GM12875 (cell line): ENCODE results near the gene FTSJ1.
"Not testable (repeated sequence)": the region's sequence is repeated elsewhere in the genome, so short reads cannot be mapped to it uniquely, and the experiment has no call there.

ENCODE experiments used
- H3K4me3 ChIP-seq: one replicate; pipeline ENCODE4 v1.5.1; 2011; ENCODE audit warnings: low read depth, low read length, control low read depth
- TF ChIP-seq, protein P1 (sequence below): IDR thresholded peaks from 2 replicates; pipeline ENCODE4 v1.5.1; 2011; ENCODE audit warnings: low read depth, mild to moderate bottlenecking, control low read depth, inconsistent platforms, low read length, moderate library complexity, borderline replicate concordance; ENCODE audit not compliant: insufficient read depth

FTSJ1 gene

GRCh38 chrX:48516285-48516684 is 40.3 kb downstream of the FTSJ1 start:
- TF ChIP-seq, protein P1, sequence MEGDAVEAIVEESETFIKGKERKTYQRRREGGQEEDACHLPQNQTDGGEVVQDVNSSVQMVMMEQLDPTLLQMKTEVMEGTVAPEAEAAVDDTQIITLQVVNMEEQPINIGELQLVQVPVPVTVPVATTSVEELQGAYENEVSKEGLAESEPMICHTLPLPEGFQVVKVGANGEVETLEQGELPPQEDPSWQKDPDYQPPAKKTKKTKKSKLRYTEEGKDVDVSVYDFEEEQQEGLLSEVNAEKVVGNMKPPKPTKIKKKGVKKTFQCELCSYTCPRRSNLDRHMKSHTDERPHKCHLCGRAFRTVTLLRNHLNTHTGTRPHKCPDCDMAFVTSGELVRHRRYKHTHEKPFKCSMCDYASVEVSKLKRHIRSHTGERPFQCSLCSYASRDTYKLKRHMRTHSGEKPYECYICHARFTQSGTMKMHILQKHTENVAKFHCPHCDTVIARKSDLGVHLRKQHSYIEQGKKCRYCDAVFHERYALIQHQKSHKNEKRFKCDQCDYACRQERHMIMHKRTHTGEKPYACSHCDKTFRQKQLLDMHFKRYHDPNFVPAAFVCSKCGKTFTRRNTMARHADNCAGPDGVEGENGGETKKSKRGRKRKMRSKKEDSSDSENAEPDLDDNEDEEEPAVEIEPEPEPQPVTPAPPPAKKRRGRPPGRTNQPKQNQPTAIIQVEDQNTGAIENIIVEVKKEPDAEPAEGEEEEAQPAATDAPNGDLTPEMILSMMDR = no peak
- no peak overlapping the region for H3K4me3 ChIP-seq

DNA sequence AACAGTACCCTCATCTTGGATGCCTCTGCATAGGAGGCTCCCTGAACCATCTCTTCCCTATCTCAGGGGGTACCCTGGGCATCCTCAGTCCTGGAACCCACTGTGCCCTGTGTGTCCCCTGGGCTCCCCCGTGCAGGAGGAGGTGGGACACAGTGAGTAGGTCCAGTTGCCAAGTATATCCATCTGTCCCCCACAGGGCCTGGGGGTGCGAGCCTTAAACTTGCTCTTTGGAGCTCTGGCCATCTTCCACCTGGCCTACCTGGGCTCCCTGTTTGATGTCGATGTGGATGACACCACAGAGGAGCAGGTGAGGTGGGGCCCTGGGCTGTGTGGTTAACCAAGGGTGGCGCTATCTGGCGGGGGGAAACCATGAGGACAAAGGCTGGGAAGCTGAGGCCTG is 41.0 kb downstream of the FTSJ1 start:
- TF ChIP-seq, protein P1 = no peak

GRCh38 chrX:48519481-48519880 is 43.5 kb downstream of the FTSJ1 start:
- H3K4me3 ChIP-seq = not testable (repeated sequence)

More for the DNA sequence above, 41.0 kb downstream of the FTSJ1 start:
- H3K4me3 ChIP-seq = no peak overlapping the region

GRCh38 chrX:48520455-48520854 is 44.5 kb downstream of the FTSJ1 start:
- TF ChIP-seq, protein P1 = no peak
- H3K4me3 ChIP-seq = no peak overlapping the region

GRCh38 chrX:48520976-48521352 is 45.0 kb downstream of the FTSJ1 start:
- H3K4me3 ChIP-seq = peak overlapping the region; percentile 24
- TF ChIP-seq, protein P1 = no peak

GRCh38 chrX:48521353-48522243 is 45.6 kb downstream of the FTSJ1 start, which contains the start of gene EBP:
Gene EBP (plus strand): TSS chrX:48521808. CDS start chrX:48523772, 1,964 bp downstream.
- H3K4me3 ChIP-seq = peak within 1 kb of the TSS; percentile 75
- TF ChIP-seq, protein P1 = no peak

- TF ChIP-seq, protein P1 = no peak
- H3K4me3 ChIP-seq = peak overlapping the region; percentile 75
These were observed 46.3 kb downstream of the FTSJ1 start for GRCh38 chrX:48522291-48522690.
